NCI-H510A (cell line): Measurements from ENCODE around the gene SUCLA2.

ENCODE experiments used
- DNase-seq: peaks from one replicate; lab custom pipeline; 2025; lab: John Stamatoyannopoulos, UW

Gene SUCLA2

DNA sequence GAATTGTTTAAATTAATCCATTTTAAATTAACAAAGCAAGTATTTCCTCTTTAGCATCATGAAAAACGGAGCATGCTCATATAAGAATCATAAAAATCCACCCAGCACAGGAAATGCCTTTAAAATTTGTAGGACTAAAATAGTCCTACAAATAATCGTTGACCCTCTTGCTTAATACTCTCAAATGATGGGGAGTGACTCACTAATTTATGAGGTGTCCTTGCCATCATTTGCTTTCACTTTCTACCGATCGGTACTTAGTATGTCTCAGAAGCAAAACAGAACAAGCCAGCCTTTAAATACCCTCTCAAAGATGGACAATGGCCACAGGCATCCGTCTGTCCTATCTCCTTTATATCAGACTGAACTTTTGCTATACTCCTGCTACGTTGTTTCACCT lies 97.2 kb downstream of the SUCLA2 start:
- no peak for DNase-seq

DNA sequence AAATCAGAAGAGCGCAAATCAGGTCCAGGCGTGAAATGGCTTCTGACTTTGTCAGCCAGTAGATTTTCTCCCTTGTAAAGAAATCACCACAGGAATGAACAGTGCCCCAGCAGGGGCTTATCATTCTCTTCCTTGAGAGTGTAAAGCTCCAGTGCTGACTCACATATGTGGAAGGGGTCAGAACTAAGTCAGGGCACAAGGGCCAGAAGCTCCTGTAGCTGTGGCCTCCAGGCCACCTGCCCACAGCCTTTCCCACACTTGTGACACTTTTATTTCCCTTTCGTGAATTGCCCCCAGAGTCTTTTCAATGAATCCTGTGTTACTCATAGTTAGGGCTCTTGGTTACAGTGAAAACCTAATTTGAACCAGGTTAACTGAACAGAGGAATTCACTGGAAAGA lies 99.6 kb downstream of the SUCLA2 start:
- no peak for DNase-seq

DNA sequence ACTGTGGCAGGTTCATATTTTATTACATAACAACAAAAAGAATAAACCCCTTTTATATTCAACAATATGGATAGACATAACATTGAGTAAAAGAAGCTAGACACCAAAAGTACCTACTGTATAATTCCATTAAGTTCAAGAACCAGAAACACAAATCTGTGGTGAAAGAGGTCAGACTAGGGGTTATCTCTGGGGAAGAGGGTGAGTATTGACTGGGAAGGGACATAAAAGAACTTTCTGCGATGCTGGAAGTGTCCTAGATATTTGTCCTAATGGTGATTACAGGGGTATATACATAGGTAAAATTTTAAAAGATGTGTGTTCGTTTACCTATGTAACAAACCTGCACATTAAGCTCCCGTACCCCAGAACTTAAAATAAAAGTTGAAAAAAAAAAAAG lies 103.0 kb downstream of the SUCLA2 start:
- DNase-seq, result no peak

DNA sequence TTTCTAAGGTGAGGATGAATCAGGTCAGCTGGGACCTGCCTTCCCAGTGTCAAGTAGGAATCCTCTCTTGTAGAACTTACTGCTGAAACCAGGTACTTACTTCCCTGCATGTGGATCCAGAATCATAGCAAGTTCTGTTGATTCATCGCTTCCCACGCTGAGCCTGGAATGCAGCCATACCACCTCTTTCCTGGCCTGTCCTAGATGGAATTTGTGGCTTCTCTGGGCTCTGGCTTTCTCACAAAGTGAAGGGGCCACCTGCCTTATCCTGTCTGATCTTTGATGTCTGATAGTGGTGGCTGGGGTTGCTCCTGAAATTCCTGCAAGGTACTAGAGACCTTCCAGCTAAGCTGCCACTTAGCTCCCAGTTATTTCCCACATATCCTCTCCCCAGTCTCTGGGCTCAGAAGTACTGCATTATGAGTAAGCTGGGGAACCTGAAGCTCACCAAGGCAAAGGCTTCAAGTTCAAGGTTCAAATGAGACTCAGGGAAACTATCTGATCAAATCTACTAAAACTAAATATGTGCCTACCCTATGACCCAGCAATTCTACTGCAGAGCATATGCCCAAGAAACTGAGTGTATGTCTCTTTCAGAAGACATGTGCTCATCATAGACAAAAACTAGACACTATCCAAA lies 103.5 kb downstream of the SUCLA2 start:
- no peak for DNase-seq

DNA sequence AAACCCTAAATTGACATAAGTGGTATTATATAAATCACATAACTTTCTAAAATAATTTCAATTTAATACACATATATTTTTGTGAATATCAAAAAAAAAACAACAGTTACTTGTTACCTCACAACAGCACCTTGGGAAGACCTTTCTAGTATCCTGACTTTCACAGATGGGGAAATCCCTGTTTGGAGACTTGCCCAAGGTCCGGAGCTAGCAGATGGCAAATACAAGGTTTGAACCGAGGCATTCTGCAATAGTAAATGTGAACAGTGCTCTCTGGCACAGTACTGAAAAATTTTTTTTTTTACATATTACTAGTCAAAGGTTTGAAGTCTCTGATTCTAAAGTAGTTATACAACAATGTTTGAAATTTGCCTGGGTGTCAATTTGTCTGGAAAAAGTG lies 104.5 kb downstream of the SUCLA2 start:
- DNase-seq, result no peak

DNA sequence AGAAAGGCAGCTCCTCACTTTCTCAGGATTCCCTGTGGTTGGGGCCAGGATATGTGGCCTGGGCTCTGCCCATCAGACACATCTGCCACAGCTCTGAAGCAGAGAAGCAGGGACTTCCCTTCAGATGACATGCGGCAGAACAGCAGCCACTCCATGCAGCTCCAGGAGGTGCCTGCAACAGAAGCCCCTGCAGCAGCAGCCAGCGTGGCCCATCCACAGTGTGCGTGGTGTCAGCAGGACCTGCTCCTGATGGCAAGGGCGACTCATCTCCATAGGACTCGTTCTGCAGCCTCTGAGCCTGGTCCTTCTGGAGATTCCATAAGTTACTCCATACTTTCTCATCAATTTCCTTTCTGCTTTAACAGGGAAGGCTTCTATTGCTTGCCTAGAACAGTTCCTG lies 105.0 kb downstream of the SUCLA2 start:
- no peak for DNase-seq

DNA sequence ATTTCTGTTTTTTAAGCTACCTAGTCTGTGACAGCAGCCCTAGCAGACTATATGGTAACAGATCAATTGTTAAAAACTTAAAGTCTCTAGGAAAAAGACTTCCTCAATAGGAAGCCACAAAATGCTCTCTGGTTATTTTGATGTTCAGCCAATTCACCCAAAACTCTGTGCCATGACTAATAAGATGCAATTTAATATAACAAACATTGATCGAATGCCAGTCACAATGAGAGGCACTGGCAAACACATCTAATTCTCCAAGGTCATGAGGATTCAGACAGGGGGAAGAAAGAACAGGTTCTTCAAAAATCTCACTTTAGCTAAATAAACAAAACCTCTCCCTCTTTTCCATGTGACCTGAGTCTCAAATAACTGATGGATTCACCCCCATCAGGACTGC lies 107.5 kb downstream of the SUCLA2 start:
- DNase-seq, result no peak
